Stimulated activated CD8-positive, alpha-beta memory T cell treated with anti-CD3 and anti-CD28 coated beads, Interleukin-12 subunit alpha, Interleukin-12 subunit beta, amount 100 ng/mL, for 1 hour (primary cell): ENCODE results near the gene SPACA6.
"Not testable (repeated sequence)": the region's sequence is repeated elsewhere in the genome, so short reads cannot be mapped to it uniquely, and the experiment has no call there.

Experiments
- DNase-seq: peaks from one replicate; pipeline ENCODE4 v3.0.0-alpha.2; 2020; ENCODE audit warnings: low read depth

SPACA6 gene

GRCh38 chr19:51693260-51693659 lies at the start of gene SPACA6:
TSS of gene SPACA6 (plus strand) at chr19:51693330. CDS start at chr19:51693527, 197 bp downstream.
- no peak for DNase-seq

GRCh38 chr19:51644636-51645271 lies 48.4 kb upstream of the SPACA6 start:
- no peak for DNase-seq

- not testable (repeated sequence) for DNase-seq
Observed at GRCh38 chr19:51646730-51647129, 46.4 kb upstream of the SPACA6 start, which contains the start of gene SIGLEC14. TSS of gene SIGLEC14 (minus strand) at chr19:51646825. CDS start at chr19:51646759, 66 bp downstream.

GRCh38 chr19:51647318-51647717 lies 45.8 kb upstream of the SPACA6 start:
- DNase-seq: no peak

- DNase-seq: no peak
Observed at GRCh38 chr19:51651216-51651846, 41.8 kb upstream of the SPACA6 start.

GRCh38 chr19:51652266-51652665 lies 40.9 kb upstream of the SPACA6 start:
- DNase-seq: no peak

- DNase-seq: no peak
Observed at GRCh38 chr19:51653162-51653561, 40.0 kb upstream of the SPACA6 start.

GRCh38 chr19:51654783-51655182 lies 38.3 kb upstream of the SPACA6 start:
- no peak for DNase-seq

GRCh38 chr19:51660975-51661600 lies 32.0 kb upstream of the SPACA6 start:
- no peak for DNase-seq

- no peak for DNase-seq
Observed at GRCh38 chr19:51663650-51664049, 29.5 kb upstream of the SPACA6 start.

GRCh38 chr19:51664131-51664530 lies 29.0 kb upstream of the SPACA6 start:
- DNase-seq: no peak

- no peak for DNase-seq
Observed at GRCh38 chr19:51664997-51665396, 28.1 kb upstream of the SPACA6 start.

- no peak for DNase-seq
Observed at GRCh38 chr19:51668216-51668615, 24.9 kb upstream of the SPACA6 start.

GRCh38 chr19:51675911-51676565 lies 17.1 kb upstream of the SPACA6 start:
- DNase-seq: not testable (repeated sequence)

- no peak for DNase-seq
Observed at GRCh38 chr19:51676566-51677083, 16.5 kb upstream of the SPACA6 start.

- no peak for DNase-seq
Observed at GRCh38 chr19:51680474-51680873, 12.7 kb upstream of the SPACA6 start.

- DNase-seq: no peak
Observed at GRCh38 chr19:51681286-51681941, 11.7 kb upstream of the SPACA6 start.

- DNase-seq: no peak
Observed at GRCh38 chr19:51686171-51686570, 7.0 kb upstream of the SPACA6 start.

- DNase-seq: no peak
Observed at GRCh38 chr19:51687791-51688670, 5.1 kb upstream of the SPACA6 start.

GRCh38 chr19:51688671-51689571 lies 4.2 kb upstream of the SPACA6 start:
- no peak for DNase-seq
